HepG2 (cell line): ENCODE results near the gene STARD10. TPM values are rescaled to one million over a fixed set of nuclear protein-coding genes. Genes with fewer than 3 reads are reported as not detected.

Source experiments
- ATAC-seq: fragments of 200-7000 bp; cut with Tn5 transposase; 3 replicates; pipeline ENCODE4 v1.9.1; 2020; ENCODE audit warnings: mild to moderate bottlenecking, moderate library complexity
- BruUV-seq: library from RNA; stranded (reverse); fragments of 400-500 nt; replicated peaks from 2 replicates; lab custom pipeline; 2021; lab: Mats Ljungman, UMichigan
- CTCF ChIA-PET: fragments of 300-600 bp; formaldehyde crosslinking; extraction: SDS; loops from one replicate; lab custom pipeline; 2021; ENCODE audit warnings: low total read pairs, inconsistent platforms, low intra/inter-chr PET ratio; lab: Yijun Ruan, JAX
- POLR2A ChIA-PET: fragments of 350-600 bp; sonication (Branson Sonifier 250); formaldehyde crosslinking; loops from one replicate; lab custom pipeline; 2020; ENCODE audit warnings: antibody characterized with exemption, inconsistent platforms; lab: Yijun Ruan, JAX
- DNase-seq: peaks from one replicate; pipeline ENCODE4 v3.0.0-alpha.2; 2015; ENCODE audit warnings: low spot score
- FAIRE-seq: peaks from 3 replicates; lab custom pipeline; 2011; peaks lifted over from hg19 to GRCh38; lab: Jason Lieb, UNC
- H2AFZ ChIP-seq: one replicate; pipeline ENCODE4 v1.6.1; 2011; ENCODE audit warnings: low read length, inconsistent platforms
- H3K27ac ChIP-seq: fragments of 300-600 bp; 3 replicates; pipeline ENCODE4 v1.8.0; 2011; ENCODE audit warnings: mixed run types, mild to moderate bottlenecking, mixed read lengths, low read length, inconsistent platforms; ENCODE audit not compliant: insufficient read depth; ENCODE audit errors: extremely low read length
- H3K27me3 ChIP-seq, 2 experiments: fragments of 200-600 bp in 1 of 2; 2 replicates in 1 of 2; 3 replicates in 1 of 2; pipeline versions ENCODE4 v1.6.0 to v1.8.0; 2011; ENCODE audit warnings: low read length in 2 of 2, mild to moderate bottlenecking in 2 of 2, moderate library complexity in 2 of 2, inconsistent platforms in 1 of 2; ENCODE audit not compliant: insufficient read depth in 2 of 2, control insufficient read depth in 1 of 2
- H3K36me3 ChIP-seq, 2 experiments: fragments of 200-600 bp in 1 of 2; replicated peaks in 1 of 2; 2 replicates in 1 of 2; 3 replicates in 1 of 2; pipeline versions ENCODE4 v1.5.1 to v1.8.0; 2011; ENCODE audit warnings: low read length in 2 of 2, inconsistent platforms in 1 of 2; ENCODE audit not compliant: insufficient read depth in 2 of 2, control insufficient read depth in 1 of 2
- H3K4me1 ChIP-seq: 2 replicates; pipeline ENCODE4 v1.5.1; 2012; ENCODE audit warnings: low read length, inconsistent platforms; ENCODE audit not compliant: insufficient read depth
- H3K4me2 ChIP-seq: 2 replicates; pipeline ENCODE4 v1.6.0; 2011; ENCODE audit warnings: low read depth, low read length, inconsistent platforms
- H3K4me3 ChIP-seq, 3 experiments: fragments of 200-600 bp in 1 of 3; sonication (generic), shearing (Covaris generic) in 1 of 3; replicated peaks in 1 of 3; 2 replicates each; pipeline ENCODE4 v1.5.1; 2011 to 2016; ENCODE audit warnings: low read length in 3 of 3, inconsistent platforms in 2 of 3, low read depth in 2 of 3, mild to moderate bottlenecking in 2 of 3, control low read depth in 1 of 3, mixed read lengths in 1 of 3; ENCODE audit not compliant: insufficient read depth in 1 of 3
- H3K79me2 ChIP-seq: one replicate; pipeline ENCODE4 v1.6.1; 2011; ENCODE audit warnings: low read length, inconsistent platforms; ENCODE audit not compliant: insufficient read depth
- H3K9ac ChIP-seq: 2 replicates; pipeline ENCODE4 v1.6.0; 2011; ENCODE audit warnings: mild to moderate bottlenecking, low read depth, low read length, inconsistent platforms; ENCODE audit not compliant: insufficient read depth
- H3K9me3 ChIP-seq: 2 replicates; pipeline ENCODE4 v1.5.1; 2012; ENCODE audit warnings: mild to moderate bottlenecking, low read length
- H4K20me1 ChIP-seq: 2 replicates; pipeline ENCODE4 v1.6.0; 2011; ENCODE audit warnings: inconsistent platforms, mild to moderate bottlenecking, low read length, moderate library complexity; ENCODE audit not compliant: insufficient read depth
- AGO2 ChIP-seq: fragments of 200-400 bp; formaldehyde crosslinking; optimal IDR thresholded peaks from 2 replicates; pipeline ENCODE3; 2017; ENCODE audit warnings: mild to moderate bottlenecking, low read depth, low read length, moderate library complexity
- HOXA9 ChIP-seq: sonication (generic); formaldehyde crosslinking; IDR thresholded peaks from 2 replicates; pipeline ENCODE4 v1.8.1; 2022; ENCODE audit warnings: missing genetic modification reagents, mild to moderate bottlenecking, moderate library complexity, borderline replicate concordance
- MYNN ChIP-seq: sonication (generic); formaldehyde crosslinking; IDR thresholded peaks from 2 replicates; pipeline ENCODE4 v1.4.0; 2020; ENCODE audit warnings: mild to moderate bottlenecking, low read depth, missing genetic modification reagents
- PCBP2 ChIP-seq: fragments of 200-400 bp; formaldehyde crosslinking; optimal IDR thresholded peaks from 2 replicates; pipeline ENCODE3; 2018; ENCODE audit warnings: low read length, low read depth; ENCODE audit not compliant: poor library complexity, severe bottlenecking
- PLRG1 ChIP-seq: fragments of 450-650 bp; conservative IDR thresholded peaks from 2 replicates; pipeline ENCODE4 v1.6.1; 2016
- RAD51 ChIP-seq: fragments of 450-650 bp; IDR thresholded peaks from 2 replicates; pipeline ENCODE4 v1.6.1; 2016; ENCODE audit warnings: borderline replicate concordance
- TARDBP ChIP-seq: sonication (generic); formaldehyde crosslinking; IDR thresholded peaks from 2 replicates; pipeline ENCODE4 v1.8.0; 2022; ENCODE audit warnings: mild to moderate bottlenecking, missing genetic modification reagents
- ZBTB38 ChIP-seq: sonication (generic); formaldehyde crosslinking; IDR thresholded peaks from 2 replicates; pipeline ENCODE4 v1.5.1; 2020; ENCODE audit warnings: mild to moderate bottlenecking, missing genetic modification reagents
- ZFP41 ChIP-seq: sonication (generic); formaldehyde crosslinking; IDR thresholded peaks from 2 replicates; pipeline ENCODE4 v1.4.0; 2020; ENCODE audit warnings: mild to moderate bottlenecking, missing genetic modification reagents, borderline replicate concordance
- ZNF256 ChIP-seq: sonication (generic); formaldehyde crosslinking; conservative IDR thresholded peaks from 2 replicates; pipeline ENCODE4 v1.4.0; 2020; ENCODE audit warnings: missing genetic modification reagents
- ZNF496 ChIP-seq: sonication (generic); formaldehyde crosslinking; IDR thresholded peaks from 2 replicates; pipeline ENCODE4 v1.8.1; 2023; ENCODE audit warnings: mild to moderate bottlenecking, moderate library complexity, missing genetic modification reagents; ENCODE audit not compliant: insufficient replicate concordance
- ZNF703 ChIP-seq: sonication (generic); formaldehyde crosslinking; IDR thresholded peaks from 2 replicates; pipeline ENCODE4 v1.5.1; 2020; ENCODE audit warnings: missing genetic modification reagents, mild to moderate bottlenecking, moderate library complexity, borderline replicate concordance
- ZNF761 ChIP-seq: sonication (generic); formaldehyde crosslinking; conservative IDR thresholded peaks from 2 replicates; pipeline ENCODE4 v1.4.0; 2020; ENCODE audit warnings: mild to moderate bottlenecking, missing genetic modification reagents
- ZSCAN20 ChIP-seq: sonication (generic); formaldehyde crosslinking; IDR thresholded peaks from 2 replicates; pipeline ENCODE4 v1.4.0; 2020; ENCODE audit warnings: missing genetic modification reagents, mild to moderate bottlenecking, borderline replicate concordance
- WGBS: methylation state at CpG from one replicate; pipeline ENCODE4 v1.1.6; 2017; ENCODE audit warnings: low lambda C conversion rate; 5-methylcytosine and 5-hydroxymethylcytosine counted together
- in situ Hi-C: cut with HindIII; loops from 2 replicates; pipeline ENCODE4 v1.10.0; 2017; ENCODE audit warnings: low pct_unique_long_range_greater_than_20kb; ENCODE audit not compliant: extremely low pct_ligation_motif_present
- intact Hi-C: fragments of 100-400 bp; cut with micrococcal nuclease; formaldehyde crosslinking; loops from one replicate; pipeline ENCODE4 v1.10.0; 2022; ENCODE audit not compliant: unreplicated experiment
- polyA plus RNA-seq, 8 experiments: library from polyadenylated mRNA; depleted of rRNA in 3 of 8; stranded (reverse) in 7 of 8; unstranded in 1 of 8; fragments of >200 nt; fragmentation: Illumina TruSeq in 4 of 8; extraction: Trizol in 4 of 8; gene quantifications; 2 replicates each; pipeline versions ENCODE4 v1.2.1 to v1.2.3, GENCODE V29; 2011 to 2016; ENCODE audit warnings: low read depth in 4 of 8, missing spikeins in 1 of 8, mixed read lengths in 1 of 8; ENCODE audit not compliant: insufficient read depth in 1 of 8
- total RNA-seq, 5 experiments: library from RNA; depleted of rRNA; stranded (reverse); fragments of >200 nt; fragmentation: Illumina TruSeq; extraction: Trizol; gene quantifications; 2 replicates each; pipeline ENCODE4 v1.2.3, GENCODE V29; 2016; ENCODE audit warnings: low read depth in 1 of 5
- TF ChIP-seq, protein P1 (sequence below): sonication (generic); formaldehyde crosslinking; IDR thresholded peaks from 2 replicates; pipeline ENCODE4 v1.4.0; 2020; ENCODE audit warnings: missing genetic modification reagents; ENCODE audit errors: not compliant biosample characterization
- TF ChIP-seq, protein P2 (sequence below): sonication (generic); formaldehyde crosslinking; IDR thresholded peaks from 2 replicates; pipeline ENCODE4 v1.4.0; 2020; ENCODE audit warnings: missing genetic modification reagents
- TF ChIP-seq, protein P3 (sequence below): sonication (generic); formaldehyde crosslinking; IDR thresholded peaks from 2 replicates; pipeline ENCODE4 v1.4.0; 2020; ENCODE audit warnings: missing genetic modification reagents

The STARD10 gene
- total and polyA plus RNA-seq, 2 of the 13 experiments (the other 11 are each of a cell fraction or from before 2014, with no cell fraction given): 260 to 341 TPM

DNA sequence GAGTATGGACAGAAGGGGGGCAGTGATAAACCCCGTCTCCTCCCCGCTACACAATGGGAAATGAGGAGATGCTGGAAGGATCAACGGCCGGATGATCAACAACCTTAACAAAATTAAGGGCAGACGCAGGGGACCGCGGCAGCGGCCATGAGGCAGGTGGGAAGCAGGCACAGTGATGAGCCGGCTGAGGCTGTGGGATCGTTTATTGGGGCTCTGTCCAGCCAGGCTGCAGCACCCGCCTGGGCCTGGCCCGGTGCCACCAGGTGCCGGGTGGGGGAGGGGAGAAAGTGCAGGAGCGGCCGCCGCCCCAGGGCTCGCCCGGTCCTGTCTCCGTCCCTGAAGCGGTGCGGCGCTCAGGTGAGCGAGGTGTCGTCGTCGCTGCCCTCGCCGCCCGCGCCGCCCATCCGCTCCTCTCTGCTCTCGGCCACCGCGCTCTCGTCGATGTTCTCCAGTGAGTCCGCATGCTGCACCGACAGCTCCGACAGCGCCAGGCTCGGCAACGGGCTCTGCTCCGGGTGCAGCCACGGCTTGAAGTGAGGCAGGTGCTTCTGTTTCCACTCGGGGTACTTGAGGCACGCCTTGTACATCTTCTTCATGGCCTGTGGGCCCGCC, 39.2 kb downstream of the STARD10 start:
- no peak overlapping the region for H3K9ac ChIP-seq
- H3K79me2 ChIP-seq: peaks cover 24% of the 10 kb centered on the region
- 0 out of 2 replicates have a peak, but pooled peaks cover 3% of the 10 kb centered on the region for H4K20me1 ChIP-seq
- ATAC-seq: no peak
- H3K4me2 ChIP-seq: no peak overlapping the region
- no peak overlapping the region for H3K27ac ChIP-seq
- H3K36me3 ChIP-seq: peaks cover 26 to 53% of the 10 kb centered on the region in 2 experiments
- FAIRE-seq: no peak
- ChIA-PET CTCF (interaction anchor here (1.6 kb wide), 1 partner anchor 39 kb away, joined by 10 read pairs; the partner anchor contains the start of gene STARD10), POLR2A (no interaction called here)
- H3K4me3 ChIP-seq: no peak overlapping the region
- no peak for DNase-seq
- in situ Hi-C loops (loop anchor here (5.0 kb wide), 1 partner anchor 38 kb away; the partner anchor contains the start of gene STARD10), intact Hi-C loops (no loop called here)
- BruUV-seq: no TSS peak
- peaks cover 33% of the 10 kb centered on the region for H3K4me1 ChIP-seq
- no peaks in the 10 kb centered on the region for H3K9me3 ChIP-seq
- no peak overlapping the region for H2AFZ ChIP-seq
- 97% methylated on average over 47 of the region's 48 CpGs for WGBS
- no peaks in the 10 kb centered on the region; a peak in 1 of 5 replicates for H3K27me3 ChIP-seq
- TF ChIP-seq ZNF496 (CRISPR knock-in tag): no peak
- no peak for TF ChIP-seq RAD51
- no peak for TF ChIP-seq TARDBP
- TF ChIP-seq, protein P1, sequence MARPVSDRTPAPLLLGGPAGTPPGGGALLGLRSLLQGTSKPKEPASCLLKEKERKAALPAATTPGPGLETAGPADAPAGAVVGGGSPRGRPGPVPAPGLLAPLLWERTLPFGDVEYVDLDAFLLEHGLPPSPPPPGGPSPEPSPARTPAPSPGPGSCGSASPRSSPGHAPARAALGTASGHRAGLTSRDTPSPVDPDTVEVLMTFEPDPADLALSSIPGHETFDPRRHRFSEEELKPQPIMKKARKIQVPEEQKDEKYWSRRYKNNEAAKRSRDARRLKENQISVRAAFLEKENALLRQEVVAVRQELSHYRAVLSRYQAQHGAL (CRISPR knock-in tag): no peak
- no peak for TF ChIP-seq ZSCAN20
- TF ChIP-seq ZBTB38 (CRISPR knock-in tag): peak; percentile 90; the same call in 1 of the 2 replicates
- no peak for TF ChIP-seq MYNN (CRISPR knock-in tag)
- TF ChIP-seq, protein P2, sequence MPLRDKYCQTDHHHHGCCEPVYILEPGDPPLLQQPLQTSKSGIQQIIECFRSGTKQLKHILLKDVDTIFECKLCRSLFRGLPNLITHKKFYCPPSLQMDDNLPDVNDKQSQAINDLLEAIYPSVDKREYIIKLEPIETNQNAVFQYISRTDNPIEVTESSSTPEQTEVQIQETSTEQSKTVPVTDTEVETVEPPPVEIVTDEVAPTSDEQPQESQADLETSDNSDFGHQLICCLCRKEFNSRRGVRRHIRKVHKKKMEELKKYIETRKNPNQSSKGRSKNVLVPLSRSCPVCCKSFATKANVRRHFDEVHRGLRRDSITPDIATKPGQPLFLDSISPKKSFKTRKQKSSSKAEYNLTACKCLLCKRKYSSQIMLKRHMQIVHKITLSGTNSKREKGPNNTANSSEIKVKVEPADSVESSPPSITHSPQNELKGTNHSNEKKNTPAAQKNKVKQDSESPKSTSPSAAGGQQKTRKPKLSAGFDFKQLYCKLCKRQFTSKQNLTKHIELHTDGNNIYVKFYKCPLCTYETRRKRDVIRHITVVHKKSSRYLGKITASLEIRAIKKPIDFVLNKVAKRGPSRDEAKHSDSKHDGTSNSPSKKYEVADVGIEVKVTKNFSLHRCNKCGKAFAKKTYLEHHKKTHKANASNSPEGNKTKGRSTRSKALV (CRISPR knock-in tag): no peak
- no peak for TF ChIP-seq PLRG1
- TF ChIP-seq ZNF761: no peak
- TF ChIP-seq AGO2: peak; percentile 86
- TF ChIP-seq ZNF703: no peak
- no peak for TF ChIP-seq ZFP41 (CRISPR knock-in tag)
- TF ChIP-seq ZNF256 (CRISPR knock-in tag): no peak
- TF ChIP-seq HOXA9: no peak
- no peak for TF ChIP-seq PCBP2
- TF ChIP-seq, protein P3, sequence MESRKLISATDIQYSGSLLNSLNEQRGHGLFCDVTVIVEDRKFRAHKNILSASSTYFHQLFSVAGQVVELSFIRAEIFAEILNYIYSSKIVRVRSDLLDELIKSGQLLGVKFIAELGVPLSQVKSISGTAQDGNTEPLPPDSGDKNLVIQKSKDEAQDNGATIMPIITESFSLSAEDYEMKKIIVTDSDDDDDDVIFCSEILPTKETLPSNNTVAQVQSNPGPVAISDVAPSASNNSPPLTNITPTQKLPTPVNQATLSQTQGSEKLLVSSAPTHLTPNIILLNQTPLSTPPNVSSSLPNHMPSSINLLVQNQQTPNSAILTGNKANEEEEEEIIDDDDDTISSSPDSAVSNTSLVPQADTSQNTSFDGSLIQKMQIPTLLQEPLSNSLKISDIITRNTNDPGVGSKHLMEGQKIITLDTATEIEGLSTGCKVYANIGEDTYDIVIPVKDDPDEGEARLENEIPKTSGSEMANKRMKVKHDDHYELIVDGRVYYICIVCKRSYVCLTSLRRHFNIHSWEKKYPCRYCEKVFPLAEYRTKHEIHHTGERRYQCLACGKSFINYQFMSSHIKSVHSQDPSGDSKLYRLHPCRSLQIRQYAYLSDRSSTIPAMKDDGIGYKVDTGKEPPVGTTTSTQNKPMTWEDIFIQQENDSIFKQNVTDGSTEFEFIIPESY (CRISPR knock-in tag): peak; percentile 44; the same call in 1 of the 2 replicates
